Measurements from ENCODE around the gene MIEF1.

GRCh38 chr22:39452740-39453040 is 49.4 kb upstream of the MIEF1 start:
- TF ChIP-seq OSR1 (CRISPR knock-in tag; IDR thresholded peaks at IDR 0.05), result no peak
- no peak for TF ChIP-seq PATZ1 (CRISPR knock-in tag; IDR thresholded peaks at IDR 0.05; ENCODE audit: borderline replicate concordance)

All from SK-N-SH treated with all-trans-retinoic acid at 6 μM for 48 hours (cell line).